Esophagus squamous epithelium (tissue), 4 donors: ENCODE data around the gene ABCF3.

Experiments used
- POLR2A ChIP-seq, 4 donors: fragments of 450-650 bp; IDR thresholded peaks; one replicate each; pipeline ENCODE4 v1.6.1; 2017; ENCODE audit warnings: antibody characterized with exemption in 4 of 4, mild to moderate bottlenecking in 4 of 4, moderate library complexity in 3 of 4
- TF ChIP-seq, protein P1 (sequence below), 6 experiments: fragments of 450-650 bp in 4 of 6; fragments of 200-600 bp in 2 of 6; sonication (generic) in 2 of 6; IDR thresholded peaks; one replicate each; pipeline ENCODE4 v1.5.1; 2016 to 2019; ENCODE audit warnings: antibody characterized with exemption in 6 of 6, mild to moderate bottlenecking in 4 of 6, moderate library complexity in 4 of 6

GRCh38 chr3:184223946-184224345 is 37.9 kb downstream of the ABCF3 start:
- TF ChIP-seq, protein P1, sequence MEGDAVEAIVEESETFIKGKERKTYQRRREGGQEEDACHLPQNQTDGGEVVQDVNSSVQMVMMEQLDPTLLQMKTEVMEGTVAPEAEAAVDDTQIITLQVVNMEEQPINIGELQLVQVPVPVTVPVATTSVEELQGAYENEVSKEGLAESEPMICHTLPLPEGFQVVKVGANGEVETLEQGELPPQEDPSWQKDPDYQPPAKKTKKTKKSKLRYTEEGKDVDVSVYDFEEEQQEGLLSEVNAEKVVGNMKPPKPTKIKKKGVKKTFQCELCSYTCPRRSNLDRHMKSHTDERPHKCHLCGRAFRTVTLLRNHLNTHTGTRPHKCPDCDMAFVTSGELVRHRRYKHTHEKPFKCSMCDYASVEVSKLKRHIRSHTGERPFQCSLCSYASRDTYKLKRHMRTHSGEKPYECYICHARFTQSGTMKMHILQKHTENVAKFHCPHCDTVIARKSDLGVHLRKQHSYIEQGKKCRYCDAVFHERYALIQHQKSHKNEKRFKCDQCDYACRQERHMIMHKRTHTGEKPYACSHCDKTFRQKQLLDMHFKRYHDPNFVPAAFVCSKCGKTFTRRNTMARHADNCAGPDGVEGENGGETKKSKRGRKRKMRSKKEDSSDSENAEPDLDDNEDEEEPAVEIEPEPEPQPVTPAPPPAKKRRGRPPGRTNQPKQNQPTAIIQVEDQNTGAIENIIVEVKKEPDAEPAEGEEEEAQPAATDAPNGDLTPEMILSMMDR (IDR thresholded peaks at IDR 0.05) = no peak
- no peak for TF ChIP-seq POLR2A (IDR thresholded peaks at IDR 0.05)
